Amygdala (tissue), 56 donors: Measurements from ENCODE around the gene DNAH6.

ENCODE experiments used
- DNase-seq, 56 donors: peaks; one replicate each; lab custom pipeline; 2025; lab: John Stamatoyannopoulos, UW

Gene DNAH6

GRCh38 chr2:84830095-84830494, 313.8 kb downstream of the DNAH6 start:
- peak in 17 of 56 donors; percentile 1 to 40 (median 10) for DNase-seq

GRCh38 chr2:84830758-84831500, 314.6 kb downstream of the DNAH6 start:
- no peak for DNase-seq

GRCh38 chr2:84832772-84833461, 316.6 kb downstream of the DNAH6 start:
- DNase-seq, result peak in 30 of 56 donors; percentile 4 to 64 (median 16)

- no peak for DNase-seq
Observed at GRCh38 chr2:84833481-84834150, 317.3 kb downstream of the DNAH6 start.

- DNase-seq, result no peak
Observed at GRCh38 chr2:84836215-84836614, 319.9 kb downstream of the DNAH6 start.

- no peak for DNase-seq
Observed at GRCh38 chr2:84838434-84839145, 322.3 kb downstream of the DNAH6 start.

GRCh38 chr2:84839851-84840250, 323.6 kb downstream of the DNAH6 start:
- no peak for DNase-seq

GRCh38 chr2:84840306-84840705, 324.0 kb downstream of the DNAH6 start:
- DNase-seq, result no peak

- no peak for DNase-seq
Observed at GRCh38 chr2:84841577-84841976, 325.3 kb downstream of the DNAH6 start.

- DNase-seq, result no peak
Observed at GRCh38 chr2:84844141-84844540, 327.8 kb downstream of the DNAH6 start.

GRCh38 chr2:84846041-84846663, 329.9 kb downstream of the DNAH6 start:
- no peak for DNase-seq

GRCh38 chr2:84846741-84847142, 330.4 kb downstream of the DNAH6 start:
- no peak for DNase-seq

GRCh38 chr2:84847326-84848050, 331.2 kb downstream of the DNAH6 start:
- DNase-seq, result no peak

- DNase-seq, result peak in 28 of 56 donors; percentile 1 to 83 (median 24)
Observed at GRCh38 chr2:84849271-84849952, 333.1 kb downstream of the DNAH6 start.

GRCh38 chr2:84850471-84850870, 334.2 kb downstream of the DNAH6 start:
- DNase-seq, result no peak

- no peak for DNase-seq
Observed at GRCh38 chr2:84851876-84852275, 335.6 kb downstream of the DNAH6 start.

GRCh38 chr2:84854850-84855249, 338.6 kb downstream of the DNAH6 start:
- DNase-seq, result no peak

- no peak for DNase-seq
Observed at GRCh38 chr2:84855731-84856130, 339.4 kb downstream of the DNAH6 start.

GRCh38 chr2:84856787-84857186, 340.5 kb downstream of the DNAH6 start:
- no peak for DNase-seq
